ENCODE measurements around the gene TNFAIP8. TPM values are rescaled to one million over a fixed set of nuclear protein-coding genes. Genes with fewer than 3 reads are reported as not detected.

TNFAIP8 gene
- total RNA-seq, 1 experiment from 2014 or later: 16.4 TPM

GRCh38 chr5:119339344-119339743, 16.5 kb upstream of the TNFAIP8 start:
- Histone ChIP-seq H3K79me2 (ENCODE audit: low read depth) (no peaks in the 10 kb centered on the region), H3K27me3 (ENCODE audit: insufficient read depth, low read depth) (no peaks in the 10 kb centered on the region), H4K20me1 (ENCODE audit: insufficient read depth) (no peaks in the 10 kb centered on the region), H3K4me2 (no peak overlapping the region), H3K4me3 (no peak overlapping the region), H3F3A (ENCODE audit: insufficient read depth, low read depth) (no peaks in the 10 kb centered on the region), H2AFZ (no peak overlapping the region), H3K9me2 (ENCODE audit: insufficient read depth) (no peaks in the 10 kb centered on the region), H3K27ac (no peak overlapping the region), H3K4me1 (replicated peaks; ENCODE audit: insufficient read depth) (no peaks in the 10 kb centered on the region), H3K9me3 (ENCODE audit: insufficient read depth, low read depth) (no peaks in the 10 kb centered on the region), H3K36me3 (ENCODE audit: low read depth) (no peaks in the 10 kb centered on the region)
- BruUV-seq (replicated peaks): no TSS peak
- CTCF ChIA-PET: no interaction called here
- DNase-seq: no peak
- POLR2A ChIA-PET (ENCODE audit: unreplicated experiment): no interaction called here
- TF ChIP-seq CTCF (conservative IDR thresholded peaks at IDR 0.05) (no peak), EZH2 (IDR thresholded peaks at IDR 0.05; ENCODE audit: low read depth) (no peak)
- intact Hi-C loops (cut with micrococcal nuclease; ENCODE audit: unreplicated experiment): loop anchor here (10.0 kb wide), 1 partner anchor 315 kb away; no protein-coding TSS in a partner anchor

- no peak for DNase-seq
- no peaks in the 10 kb centered on the region for H3K36me3 ChIP-seq (ENCODE audit: low read depth)
- no peak overlapping the region for H3K4me3 ChIP-seq
- POLR2A ChIA-PET (ENCODE audit: unreplicated experiment): no interaction called here
- H3K9me2 ChIP-seq (ENCODE audit: insufficient read depth): no peaks in the 10 kb centered on the region
- BruUV-seq (replicated peaks): no TSS peak
- no peak overlapping the region for H2AFZ ChIP-seq
- H3F3A ChIP-seq (ENCODE audit: insufficient read depth, low read depth): no peaks in the 10 kb centered on the region
- no peaks in the 10 kb centered on the region for H3K4me1 ChIP-seq (replicated peaks; ENCODE audit: insufficient read depth)
- TF ChIP-seq EZH2 (IDR thresholded peaks at IDR 0.05; ENCODE audit: low read depth): no peak
- no peak for TF ChIP-seq CTCF (conservative IDR thresholded peaks at IDR 0.05)
- no peaks in the 10 kb centered on the region for H3K9me3 ChIP-seq (ENCODE audit: insufficient read depth, low read depth)
- intact Hi-C loops (cut with micrococcal nuclease; ENCODE audit: unreplicated experiment): loop anchor here (10.0 kb wide), 1 partner anchor 315 kb away; no protein-coding TSS in a partner anchor
- no peak overlapping the region for H3K4me2 ChIP-seq
- H3K27me3 ChIP-seq (ENCODE audit: insufficient read depth, low read depth): no peaks in the 10 kb centered on the region
- no peak overlapping the region for H3K27ac ChIP-seq
- H3K79me2 ChIP-seq (ENCODE audit: low read depth): no peaks in the 10 kb centered on the region
- H4K20me1 ChIP-seq (ENCODE audit: insufficient read depth): no peaks in the 10 kb centered on the region
- CTCF ChIA-PET: no interaction called here
These were observed 15.9 kb upstream of the TNFAIP8 start for GRCh38 chr5:119339965-119340364.

- Histone ChIP-seq H3K27ac (no peak overlapping the region), H3K9me2 (ENCODE audit: insufficient read depth) (no peaks in the 10 kb centered on the region), H3K79me2 (ENCODE audit: low read depth) (no peaks in the 10 kb centered on the region), H4K20me1 (ENCODE audit: insufficient read depth) (no peaks in the 10 kb centered on the region), H3K27me3 (ENCODE audit: insufficient read depth, low read depth) (no peaks in the 10 kb centered on the region), H3K4me3 (no peak overlapping the region), H3K9me3 (ENCODE audit: insufficient read depth, low read depth) (no peaks in the 10 kb centered on the region), H2AFZ (no peak overlapping the region), H3K4me2 (no peak overlapping the region), H3F3A (ENCODE audit: insufficient read depth, low read depth) (no peaks in the 10 kb centered on the region), H3K36me3 (ENCODE audit: low read depth) (no peaks in the 10 kb centered on the region), H3K4me1 (replicated peaks; ENCODE audit: insufficient read depth) (no peaks in the 10 kb centered on the region)
- DNase-seq: no peak
- no peak for TF ChIP-seq CTCF (conservative IDR thresholded peaks at IDR 0.05)
- TF ChIP-seq EZH2 (IDR thresholded peaks at IDR 0.05; ENCODE audit: low read depth): no peak
- intact Hi-C loops (cut with micrococcal nuclease; ENCODE audit: unreplicated experiment): no loop called here
- BruUV-seq (replicated peaks): no TSS peak
- POLR2A ChIA-PET (ENCODE audit: unreplicated experiment): no interaction called here
- CTCF ChIA-PET: no interaction called here
These were observed 15.1 kb upstream of the TNFAIP8 start for GRCh38 chr5:119340597-119341218.
